GM21723 (cell line): ENCODE results near the gene DNAH10.

Source experiments
- ATAC-seq: cut with Tn5 transposase; IDR thresholded peaks from one replicate; pipeline ENCODE4 v1.9.1; 2021; ENCODE audit warnings: mild to moderate bottlenecking, moderate library complexity; ENCODE audit not compliant: unreplicated experiment

Gene DNAH10

GRCh38 chr12:123840765-123841425 is 78.8 kb downstream of the DNAH10 start:
- no peak for ATAC-seq

- ATAC-seq, result no peak
These were observed 82.0 kb downstream of the DNAH10 start for GRCh38 chr12:123843912-123844748.

- ATAC-seq, result no peak
These were observed 83.8 kb downstream of the DNAH10 start for GRCh38 chr12:123845881-123846280.

GRCh38 chr12:123846340-123846739 is 84.2 kb downstream of the DNAH10 start:
- no peak for ATAC-seq

GRCh38 chr12:123847019-123847418 is 84.9 kb downstream of the DNAH10 start:
- no peak for ATAC-seq

- no peak for ATAC-seq
These were observed 85.8 kb downstream of the DNAH10 start for GRCh38 chr12:123847876-123848275.

GRCh38 chr12:123849517-123849916 is 87.4 kb downstream of the DNAH10 start:
- ATAC-seq, result no peak

- no peak for ATAC-seq
These were observed 88.4 kb downstream of the DNAH10 start for GRCh38 chr12:123850246-123851134.

GRCh38 chr12:123853396-123854070 is 91.4 kb downstream of the DNAH10 start:
- no peak for ATAC-seq

- no peak for ATAC-seq
These were observed 92.1 kb downstream of the DNAH10 start for GRCh38 chr12:123854232-123854631.

- no peak for ATAC-seq
These were observed 92.8 kb downstream of the DNAH10 start for GRCh38 chr12:123854918-123855317.

- ATAC-seq, result no peak
These were observed 94.6 kb downstream of the DNAH10 start for GRCh38 chr12:123856681-123857080.

- no peak for ATAC-seq
These were observed 96.1 kb downstream of the DNAH10 start for GRCh38 chr12:123858176-123858575.

GRCh38 chr12:123859035-123859434 is 96.9 kb downstream of the DNAH10 start:
- no peak for ATAC-seq

GRCh38 chr12:123860377-123860776 is 98.3 kb downstream of the DNAH10 start:
- ATAC-seq, result no peak

- ATAC-seq, result no peak
These were observed 99.3 kb downstream of the DNAH10 start for GRCh38 chr12:123861392-123861791.

- ATAC-seq, result no peak
These were observed 105.0 kb downstream of the DNAH10 start for GRCh38 chr12:123867141-123867540.

- no peak for ATAC-seq
These were observed 106.7 kb downstream of the DNAH10 start for GRCh38 chr12:123868791-123869190.

GRCh38 chr12:123873793-123874192 is 111.7 kb downstream of the DNAH10 start:
- no peak for ATAC-seq

GRCh38 chr12:123877968-123878367 is 115.9 kb downstream of the DNAH10 start:
- no peak for ATAC-seq

GRCh38 chr12:123879101-123879500 is 117.0 kb downstream of the DNAH10 start:
- ATAC-seq, result no peak
